Activated CD8-positive, alpha-beta memory T cell treated with anti-CD3 and anti-CD28 coated beads for 36 hours (primary cell): ENCODE measurements around the gene HYCC1. TPM values are rescaled to one million over a fixed set of nuclear protein-coding genes. Genes with fewer than 3 reads are reported as not detected.
"Not testable (repeated sequence)": the region's sequence is repeated elsewhere in the genome, so short reads cannot be mapped to it uniquely, and the experiment has no call there.

ENCODE experiments used
- CTCF ChIA-PET: fragments of 350-600 bp; sonication (Branson Sonifier 250); formaldehyde crosslinking; loops from one replicate; lab custom pipeline; 2021; ENCODE audit warnings: antibody characterized with exemption; lab: Charles Lee
- POLR2A ChIA-PET: fragments of 350-600 bp; sonication (Branson Sonifier 250); formaldehyde crosslinking; loops from one replicate; lab custom pipeline; 2021; ENCODE audit warnings: antibody characterized with exemption; lab: Charles Lee
- total RNA-seq, 2 experiments: library from RNA; stranded (reverse); gene quantifications; one replicate each; pipeline ENCODE4 v1.2.3, GENCODE V29; 2021

The HYCC1 gene
- total RNA-seq, 2 experiments from 2014 or later = 27.8 to 28.0 TPM

- POLR2A ChIA-PET = no interaction called here
- CTCF ChIA-PET = interaction anchor here (0.7 kb wide), 1 partner anchor 107 kb away, joined by 3 read pairs; no protein-coding TSS in a partner anchor
Measured at GRCh38 chr7:22996470-22996869, 17.5 kb downstream of the HYCC1 start.

- ChIA-PET POLR2A (no interaction called here), CTCF (interaction anchor here (0.6 kb wide), 1 partner anchor 138 kb away, joined by 5 read pairs; no protein-coding TSS in a partner anchor)
Measured at GRCh38 chr7:22995011-22995410, 18.9 kb downstream of the HYCC1 start.

GRCh38 chr7:22992874-22993840 lies 20.8 kb downstream of the HYCC1 start:
- POLR2A ChIA-PET = no interaction called here

DNA sequence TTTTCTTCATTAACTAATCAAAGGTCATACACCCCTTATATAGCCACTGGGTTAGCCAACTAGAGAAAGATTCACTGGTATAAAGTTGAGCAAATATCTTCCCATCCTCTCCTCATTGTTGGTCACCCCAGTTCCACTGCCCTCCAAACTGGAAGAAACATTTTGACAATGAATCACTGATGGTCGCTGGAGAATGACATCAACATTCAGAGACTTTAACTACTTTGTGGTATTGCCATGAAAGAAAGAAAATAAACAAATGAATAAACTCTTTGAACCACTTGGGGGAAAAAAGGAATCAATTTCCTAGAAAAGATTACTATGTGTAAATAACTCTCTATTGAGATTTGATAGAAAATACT lies 23.4 kb downstream of the HYCC1 start:
- CTCF ChIA-PET = no interaction called here
- POLR2A ChIA-PET = no interaction called here

More at GRCh38 chr7:22992874-22993840, 20.8 kb downstream of the HYCC1 start:
- CTCF ChIA-PET = interaction anchor here (0.6 kb wide), 1 partner anchor 168 kb away, joined by 3 read pairs; no protein-coding TSS in a partner anchor

GRCh38 chr7:22989643-22990587 lies 24.0 kb downstream of the HYCC1 start:
- CTCF ChIA-PET = no interaction called here
- POLR2A ChIA-PET = no interaction called here

- ChIA-PET CTCF (no interaction called here), POLR2A (no interaction called here)
Measured at GRCh38 chr7:22985436-22985835, 28.5 kb downstream of the HYCC1 start.

- ChIA-PET POLR2A (no interaction called here), CTCF (interaction anchor here (0.7 kb wide), 1 partner anchor 1727 kb away, joined by 3 read pairs; no protein-coding TSS in a partner anchor)
Measured at GRCh38 chr7:22983257-22983855, 30.6 kb downstream of the HYCC1 start.

GRCh38 chr7:22980422-22980821 lies 33.5 kb downstream of the HYCC1 start:
- CTCF ChIA-PET = no interaction called here
- POLR2A ChIA-PET = no interaction called here

DNA sequence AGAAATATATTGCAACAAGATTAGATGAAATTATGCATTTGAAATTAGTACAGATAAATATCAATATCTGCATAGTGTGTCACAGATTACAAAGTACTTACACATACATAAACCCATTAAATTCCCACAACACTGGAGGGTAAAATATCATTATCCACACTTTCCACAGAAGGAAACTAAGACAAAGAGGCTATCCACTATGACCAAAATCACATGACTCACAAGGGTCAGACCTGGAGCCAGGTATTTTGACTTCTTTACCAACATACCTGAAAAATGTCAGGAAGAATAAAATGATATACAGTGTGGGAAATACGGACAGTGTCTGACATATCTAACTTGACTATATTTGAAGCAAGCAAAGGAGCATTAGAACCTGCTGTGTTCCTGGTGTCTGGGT lies 34.1 kb downstream of the HYCC1 start:
- POLR2A ChIA-PET = no interaction called here
- CTCF ChIA-PET = no interaction called here

- ChIA-PET POLR2A (no interaction called here), CTCF (no interaction called here)
Measured at GRCh38 chr7:22979251-22979650, 34.7 kb downstream of the HYCC1 start.

- CTCF ChIA-PET, POLR2A ChIA-PET: not testable (repeated sequence)
Measured at GRCh38 chr7:22974636-22975035, 39.3 kb downstream of the HYCC1 start.

GRCh38 chr7:22972207-22972606 lies 41.7 kb downstream of the HYCC1 start:
- ChIA-PET POLR2A (no interaction called here), CTCF (interaction anchor here (1.1 kb wide), 1 partner anchor 54 kb away, joined by 3 read pairs; no protein-coding TSS in a partner anchor)

DNA sequence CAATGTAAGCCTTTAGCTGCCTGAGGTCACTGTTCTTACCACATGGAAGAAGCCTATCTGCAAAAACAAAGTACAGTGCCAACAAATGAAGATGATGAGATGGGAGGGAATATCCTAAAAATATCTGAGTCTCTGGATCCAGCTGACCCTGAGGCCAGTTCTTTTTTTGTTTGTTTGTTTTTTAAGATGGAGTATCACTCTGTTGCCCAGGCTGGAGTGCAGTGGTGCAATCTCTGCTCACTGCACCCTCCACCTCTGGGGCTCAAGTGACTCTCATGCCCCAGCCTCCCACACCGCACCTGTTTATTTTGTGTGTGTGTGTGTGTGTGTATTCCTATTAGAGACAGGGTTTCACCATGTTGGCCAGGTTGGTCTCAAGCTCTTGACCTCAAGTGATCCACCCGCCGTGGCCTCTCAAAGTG lies 44.9 kb downstream of the HYCC1 start:
- POLR2A ChIA-PET = no interaction called here
- CTCF ChIA-PET = no interaction called here

Other genes starting within 250 kb of the HYCC1 start
- 100 to 1,000 TPM; 240 to 259 TPM for gene TOMM7, start 191.3 kb downstream of the HYCC1 start, total RNA-seq
- 10 to 100 TPM; 19.3 to 19.5 TPM for gene KLHL7, start 91.7 kb upstream of the HYCC1 start, total RNA-seq
- gene NUP42, start 167.9 kb upstream of the HYCC1 start, total RNA-seq = 10 to 100 TPM; 43.7 to 45.4 TPM
- gene GPNMB, start 232.6 kb upstream of the HYCC1 start, total RNA-seq = under 1 TPM; 0.40 to 0.72 TPM